Activated CD8-positive, alpha-beta memory T cell treated with anti-CD3 and anti-CD28 coated beads for 36 hours (primary cell): Measurements from ENCODE around the gene LYRM1. TPM values are rescaled to one million over a fixed set of nuclear protein-coding genes. Genes with fewer than 3 reads are reported as not detected.
"Not testable (repeated sequence)": the region's sequence is repeated elsewhere in the genome, so short reads cannot be mapped to it uniquely, and the experiment has no call there.

ENCODE experiments used
- CTCF ChIA-PET: fragments of 350-600 bp; sonication (Branson Sonifier 250); formaldehyde crosslinking; loops from one replicate; lab custom pipeline; 2021; ENCODE audit warnings: antibody characterized with exemption; lab: Charles Lee
- POLR2A ChIA-PET: fragments of 350-600 bp; sonication (Branson Sonifier 250); formaldehyde crosslinking; loops from one replicate; lab custom pipeline; 2021; ENCODE audit warnings: antibody characterized with exemption; lab: Charles Lee
- total RNA-seq, 2 experiments: library from RNA; stranded (reverse); gene quantifications; one replicate each; pipeline ENCODE4 v1.2.3, GENCODE V29; 2021

The LYRM1 gene
- 10 to 100 TPM; 41.3 to 44.5 TPM for total RNA-seq

- CTCF ChIA-PET: interaction anchor here (0.6 to 1.5 kb wide), 4 partner anchors 26 to 44 kb away, joined by 3 to 4 read pairs (median 4); no protein-coding TSS in a partner anchor
- POLR2A ChIA-PET: interaction anchor here (0.5 to 1.8 kb wide), 10 partner anchors 10 to 94 kb away, joined by 3 to 16 read pairs (median 4); partner anchors contain the start of genes ERI2 and REXO5
These were observed at the start of gene LYRM1, which contains the start of gene DCUN1D3 for GRCh38 chr16:20900299-20901067. Gene LYRM1, plus strand, starts transcription at chr16:20900771. Its CDS starts 14,785 bp downstream, at chr16:20915556. Gene DCUN1D3, minus strand, starts transcription at chr16:20900358. Its CDS starts 37,820 bp downstream, at chr16:20862538.

- CTCF ChIA-PET: interaction anchor here (0.5 to 1.5 kb wide), 9 partner anchors 15 to 211 kb away, joined by 3 to 6 read pairs (median 3); no protein-coding TSS in a partner anchor
These were observed 49.6 kb upstream of the LYRM1 start for GRCh38 chr16:20850981-20851380.

GRCh38 chr16:20851601-20852000, 49.0 kb upstream of the LYRM1 start:
- ChIA-PET CTCF (interaction anchor here (1.2 kb wide), 1 partner anchor 53 kb away, joined by 3 read pairs; no protein-coding TSS in a partner anchor), POLR2A (no interaction called here)

More at GRCh38 chr16:20850981-20851380, 49.6 kb upstream of the LYRM1 start:
- POLR2A ChIA-PET: no interaction called here

GRCh38 chr16:20853143-20853542, 47.4 kb upstream of the LYRM1 start:
- ChIA-PET CTCF (interaction anchor here (1.1 kb wide), 1 partner anchor 12 kb away, joined by 3 read pairs; no protein-coding TSS in a partner anchor), POLR2A (no interaction called here)

GRCh38 chr16:20853981-20854620, 46.5 kb upstream of the LYRM1 start:
- ChIA-PET POLR2A (no interaction called here), CTCF (interaction anchor here (0.6 to 1.1 kb wide), 2 partner anchors 11 to 253 kb away, joined by 3 read pairs; no protein-coding TSS in a partner anchor)

GRCh38 chr16:20854963-20855362, 45.6 kb upstream of the LYRM1 start:
- POLR2A ChIA-PET: no interaction called here
- CTCF ChIA-PET: no interaction called here

- POLR2A ChIA-PET: no interaction called here
- CTCF ChIA-PET: interaction anchor here (0.6 kb wide), 1 partner anchor 32 kb away, joined by 5 read pairs; no protein-coding TSS in a partner anchor
These were observed 43.3 kb upstream of the LYRM1 start for GRCh38 chr16:20857281-20857680.

GRCh38 chr16:20859229-20859628, 41.3 kb upstream of the LYRM1 start:
- CTCF ChIA-PET: no interaction called here
- POLR2A ChIA-PET: no interaction called here

- ChIA-PET CTCF (no interaction called here), POLR2A (no interaction called here)
These were observed 40.9 kb upstream of the LYRM1 start for GRCh38 chr16:20859699-20860098.

GRCh38 chr16:20860361-20860760, 40.2 kb upstream of the LYRM1 start:
- ChIA-PET CTCF (no interaction called here), POLR2A (no interaction called here)

GRCh38 chr16:20860995-20861394, 39.6 kb upstream of the LYRM1 start:
- CTCF ChIA-PET, POLR2A ChIA-PET: not testable (repeated sequence)

GRCh38 chr16:20862162-20862960, 38.2 kb upstream of the LYRM1 start:
- ChIA-PET CTCF (no interaction called here), POLR2A (no interaction called here)

GRCh38 chr16:20864376-20864775, 36.2 kb upstream of the LYRM1 start:
- POLR2A ChIA-PET, CTCF ChIA-PET: not testable (repeated sequence)

- POLR2A ChIA-PET: interaction anchor here (1.0 kb wide), 1 partner anchor 35 kb away, joined by 15 read pairs; the partner anchor contains the start of genes DCUN1D3 and LYRM1
- CTCF ChIA-PET: interaction anchor here (0.9 to 1.5 kb wide), 5 partner anchors 9 to 35 kb away, joined by 3 to 4 read pairs (median 3); partner anchors contain the start of genes DCUN1D3 and LYRM1
These were observed 35.0 kb upstream of the LYRM1 start for GRCh38 chr16:20865420-20866131.

GRCh38 chr16:20866145-20866772, 34.3 kb upstream of the LYRM1 start:
- ChIA-PET CTCF (interaction anchor here (0.9 to 1.5 kb wide), 4 partner anchors 9 to 34 kb away, joined by 3 to 4 read pairs (median 4); partner anchors contain the start of genes DCUN1D3 and LYRM1), POLR2A (interaction anchor here (0.6 to 1.0 kb wide), 2 partner anchors 9 to 34 kb away, joined by 4 to 15 read pairs; partner anchors contain the start of genes DCUN1D3 and LYRM1)

- POLR2A ChIA-PET: interaction anchor here (0.6 kb wide), 1 partner anchor 9 kb away, joined by 4 read pairs; no protein-coding TSS in a partner anchor
These were observed 33.8 kb upstream of the LYRM1 start for GRCh38 chr16:20866801-20867200.

GRCh38 chr16:20867585-20867984, 33.0 kb upstream of the LYRM1 start:
- ChIA-PET CTCF (no interaction called here), POLR2A (no interaction called here)

More at GRCh38 chr16:20866801-20867200, 33.8 kb upstream of the LYRM1 start:
- CTCF ChIA-PET: interaction anchor here (1.4 kb wide), 1 partner anchor 8 kb away, joined by 4 read pairs; no protein-coding TSS in a partner anchor
